PC-9 (cell line): ENCODE results near the gene EDDM13. TPM values are rescaled to one million over a fixed set of nuclear protein-coding genes. Genes with fewer than 3 reads are reported as not detected.
"Not testable (repeated sequence)": the region's sequence is repeated elsewhere in the genome, so short reads cannot be mapped to it uniquely, and the experiment has no call there.

Experiments used
- BruUV-seq: library from RNA; stranded (reverse); fragments of 400-500 nt; replicated peaks from 2 replicates; lab custom pipeline; 2021; lab: Mats Ljungman, UMichigan
- CTCF ChIA-PET: fragments of 300-600 bp; sonication (Branson Sonifier 250); formaldehyde crosslinking; loops from one replicate; lab custom pipeline; 2022; ENCODE audit warnings: antibody characterized with exemption; lab: Charles Lee
- POLR2A ChIA-PET: fragments of 300-600 bp; sonication (Branson Sonifier 250); formaldehyde crosslinking; loops from one replicate; lab custom pipeline; 2022; ENCODE audit warnings: antibody characterized with exemption; ENCODE audit not compliant: unreplicated experiment; lab: Charles Lee
- DNase-seq, 2 experiments: peaks; one replicate each; pipeline versions ENCODE4 v3.0.0 to v3.0.0-alpha.2; 2015 to 2022; ENCODE audit warnings: mixed read lengths in 1 of 2
- H2AFZ ChIP-seq: fragments of 200-600 bp; sonication (generic); 2 replicates; pipeline ENCODE4 v1.8.1; 2017; ENCODE audit warnings: antibody characterized with exemption
- H3F3A ChIP-seq: fragments of 200-600 bp; sonication (generic); 2 replicates; pipeline ENCODE4 v1.8.1; 2017; ENCODE audit warnings: antibody characterized with exemption, mild to moderate bottlenecking, low read depth; ENCODE audit not compliant: insufficient read depth
- H3K27ac ChIP-seq: fragments of 200-600 bp; sonication (generic); 2 replicates; pipeline ENCODE4 v1.6.1; 2016; ENCODE audit warnings: mixed run types
- H3K27me3 ChIP-seq: fragments of 200-600 bp; sonication (generic); 2 replicates; pipeline ENCODE4 v1.6.1; 2016; ENCODE audit warnings: low read depth, mixed run types; ENCODE audit not compliant: insufficient read depth
- H3K36me3 ChIP-seq: fragments of 200-600 bp; sonication (generic); 2 replicates; pipeline ENCODE4 v1.6.1; 2016; ENCODE audit warnings: low read depth, mixed run types
- H3K4me1 ChIP-seq: fragments of 200-600 bp; sonication (generic); replicated peaks from 2 replicates; pipeline ENCODE4 v1.6.1; 2016; ENCODE audit warnings: mixed run types; ENCODE audit not compliant: insufficient read depth
- H3K4me2 ChIP-seq: fragments of 200-600 bp; sonication (generic); 2 replicates; pipeline ENCODE4 v1.6.1; 2017; ENCODE audit warnings: mixed run types
- H3K4me3 ChIP-seq: fragments of 200-600 bp; sonication (generic); 2 replicates; pipeline ENCODE4 v1.6.1; 2016; ENCODE audit warnings: mixed run types
- H3K79me2 ChIP-seq: fragments of 200-600 bp; sonication (generic); 2 replicates; pipeline ENCODE4 v1.6.1; 2017; ENCODE audit warnings: low read depth, mixed run types
- H3K9me2 ChIP-seq: fragments of 200-600 bp; sonication (generic); 2 replicates; pipeline ENCODE4 v1.8.1; 2017; ENCODE audit warnings: mild to moderate bottlenecking; ENCODE audit not compliant: insufficient read depth
- H3K9me3 ChIP-seq: fragments of 200-600 bp; sonication (generic); 2 replicates; pipeline ENCODE4 v1.8.1; 2016; ENCODE audit warnings: low read depth; ENCODE audit not compliant: insufficient read depth
- H4K20me1 ChIP-seq: fragments of 200-600 bp; sonication (generic); 2 replicates; pipeline ENCODE4 v1.8.1; 2017; ENCODE audit not compliant: insufficient read depth
- CTCF ChIP-seq: fragments of 200-600 bp; sonication (generic); conservative IDR thresholded peaks from 2 replicates; pipeline ENCODE4 v1.6.1; 2017; ENCODE audit warnings: mixed run types, antibody characterized with exemption, mild to moderate bottlenecking, moderate library complexity
- EZH2 ChIP-seq: fragments of 200-600 bp; sonication (generic); IDR thresholded peaks from 2 replicates; pipeline ENCODE4 v1.8.0; 2017; ENCODE audit warnings: antibody characterized with exemption, low read depth
- intact Hi-C: fragments of 100-400 bp; cut with micrococcal nuclease; formaldehyde crosslinking; loops from one replicate; pipeline ENCODE4 v1.10.0; 2022; ENCODE audit not compliant: unreplicated experiment
- total RNA-seq: library from RNA; stranded (reverse); gene quantifications from 2 replicates; pipeline ENCODE4 v1.2.3, GENCODE V29; 2021

The EDDM13 gene
- total RNA-seq, 1 experiment from 2014 or later = not detected

DNA sequence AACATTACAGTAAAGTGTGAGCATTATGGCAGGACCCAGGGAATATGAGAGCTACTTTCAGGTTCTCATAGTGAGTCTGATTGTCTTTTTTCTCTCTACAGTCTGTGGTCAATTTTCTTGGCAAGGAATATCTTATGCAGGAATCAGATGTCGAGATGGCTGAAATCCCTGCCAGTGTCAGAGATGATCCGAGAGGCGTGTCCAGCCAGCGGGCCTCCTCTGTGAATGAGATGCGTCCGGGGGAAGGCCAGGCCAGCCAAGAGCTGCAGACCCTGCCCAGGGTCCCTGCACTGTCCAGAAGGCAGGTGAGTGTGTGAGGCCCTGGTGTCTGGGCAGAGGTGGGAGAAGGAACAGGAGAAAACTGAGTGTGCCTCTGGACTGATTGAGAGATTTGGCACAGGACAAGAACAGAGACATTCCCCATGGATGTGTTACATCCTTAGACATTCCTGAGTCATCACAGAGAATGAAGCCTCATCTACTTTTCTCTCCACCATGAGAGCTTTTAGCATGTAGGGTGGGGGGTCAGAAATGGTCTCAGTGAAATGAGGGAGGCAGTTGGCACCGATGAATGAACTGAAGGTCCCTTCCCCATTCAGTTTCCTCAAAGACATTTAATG lies 27.3 kb upstream of the EDDM13 start:
- H2AFZ ChIP-seq = no peak overlapping the region
- H3K36me3 ChIP-seq = no peaks in the 10 kb centered on the region
- CTCF ChIA-PET = no interaction called here
- H3K4me1 ChIP-seq = no peaks in the 10 kb centered on the region
- no peaks in the 10 kb centered on the region for H4K20me1 ChIP-seq
- no peak overlapping the region for H3K4me3 ChIP-seq
- no peak overlapping the region for H3K27ac ChIP-seq
- H3K9me2 ChIP-seq = no peaks in the 10 kb centered on the region
- TF ChIP-seq CTCF (no peak), EZH2 (no peak)
- intact Hi-C loops = no loop called here
- no peaks in the 10 kb centered on the region for H3K9me3 ChIP-seq
- BruUV-seq = no TSS peak
- POLR2A ChIA-PET = no interaction called here
- no peaks in the 10 kb centered on the region for H3K79me2 ChIP-seq
- no peaks in the 10 kb centered on the region for H3F3A ChIP-seq
- H3K4me2 ChIP-seq = no peak overlapping the region
- no peak for DNase-seq
- H3K27me3 ChIP-seq = no peaks in the 10 kb centered on the region

DNA sequence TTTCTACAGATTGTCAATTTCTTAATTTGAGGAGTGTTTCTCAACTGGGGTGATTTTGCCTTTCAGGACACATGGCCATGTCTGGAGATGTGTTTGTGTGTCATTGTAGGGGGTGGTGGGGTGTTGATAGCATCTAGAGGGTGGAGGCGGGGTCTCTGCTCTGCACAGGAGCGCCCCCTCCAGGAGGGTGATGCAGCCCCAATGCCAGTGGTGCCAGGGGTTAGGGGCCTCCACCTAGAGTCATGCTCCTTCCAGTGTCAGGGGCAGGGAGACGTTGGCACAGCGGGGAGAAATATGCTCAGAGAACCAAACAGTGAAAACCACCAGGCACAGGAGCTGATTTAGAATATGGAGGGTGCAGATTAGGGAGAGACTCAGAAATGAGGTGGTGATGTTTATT lies 26.8 kb upstream of the EDDM13 start:
- H3K4me2 ChIP-seq, H3K4me3 ChIP-seq, H3F3A ChIP-seq, H2AFZ ChIP-seq, H3K9me2 ChIP-seq, H3K9me3 ChIP-seq, DNase-seq, H3K36me3 ChIP-seq, CTCF ChIA-PET, BruUV-seq, H3K79me2 ChIP-seq, H3K27ac ChIP-seq, H3K4me1 ChIP-seq, H3K27me3 ChIP-seq, POLR2A ChIA-PET, H4K20me1 ChIP-seq, intact Hi-C loops: not testable (repeated sequence)

DNA sequence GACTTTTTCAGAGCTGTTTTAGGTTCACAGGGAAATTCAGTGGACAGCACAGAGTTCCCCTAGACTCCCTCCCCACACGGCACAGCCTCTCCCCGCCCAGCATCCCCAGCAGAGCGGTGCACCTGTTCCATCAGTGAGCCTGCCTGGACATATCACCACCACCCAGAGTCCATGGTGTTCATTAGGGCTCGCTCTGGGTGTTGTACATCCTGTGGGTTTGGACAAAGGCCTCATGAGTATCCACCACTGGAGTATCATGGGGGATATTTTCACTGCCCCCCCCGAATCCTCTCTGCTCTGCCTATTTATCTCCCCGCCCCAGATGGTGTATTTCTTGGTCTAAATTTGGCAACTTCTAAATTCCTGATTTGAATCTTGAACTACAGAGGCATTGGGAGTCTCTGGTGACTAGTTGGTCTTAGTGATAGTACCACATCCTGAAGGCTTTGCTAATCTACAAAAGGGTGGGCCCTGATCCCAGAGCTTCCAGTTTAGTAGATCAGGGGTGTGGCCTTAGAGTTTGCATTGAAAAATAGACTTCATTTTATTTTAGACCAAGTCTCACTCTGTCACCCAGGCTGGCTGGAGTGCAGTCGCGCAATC lies 23.7 kb upstream of the EDDM13 start:
- H3K9me3 ChIP-seq, H3K4me1 ChIP-seq, H3K27ac ChIP-seq, H2AFZ ChIP-seq, BruUV-seq, H3K4me3 ChIP-seq, CTCF ChIA-PET, H3K27me3 ChIP-seq, H3F3A ChIP-seq, H3K4me2 ChIP-seq, intact Hi-C loops, H4K20me1 ChIP-seq, DNase-seq, H3K9me2 ChIP-seq, H3K79me2 ChIP-seq, H3K36me3 ChIP-seq: not testable (repeated sequence)
- POLR2A ChIA-PET = interaction anchor here (0.7 kb wide), 1 partner anchor 338 kb away, joined by 7 read pairs; no protein-coding TSS in a partner anchor

DNA sequence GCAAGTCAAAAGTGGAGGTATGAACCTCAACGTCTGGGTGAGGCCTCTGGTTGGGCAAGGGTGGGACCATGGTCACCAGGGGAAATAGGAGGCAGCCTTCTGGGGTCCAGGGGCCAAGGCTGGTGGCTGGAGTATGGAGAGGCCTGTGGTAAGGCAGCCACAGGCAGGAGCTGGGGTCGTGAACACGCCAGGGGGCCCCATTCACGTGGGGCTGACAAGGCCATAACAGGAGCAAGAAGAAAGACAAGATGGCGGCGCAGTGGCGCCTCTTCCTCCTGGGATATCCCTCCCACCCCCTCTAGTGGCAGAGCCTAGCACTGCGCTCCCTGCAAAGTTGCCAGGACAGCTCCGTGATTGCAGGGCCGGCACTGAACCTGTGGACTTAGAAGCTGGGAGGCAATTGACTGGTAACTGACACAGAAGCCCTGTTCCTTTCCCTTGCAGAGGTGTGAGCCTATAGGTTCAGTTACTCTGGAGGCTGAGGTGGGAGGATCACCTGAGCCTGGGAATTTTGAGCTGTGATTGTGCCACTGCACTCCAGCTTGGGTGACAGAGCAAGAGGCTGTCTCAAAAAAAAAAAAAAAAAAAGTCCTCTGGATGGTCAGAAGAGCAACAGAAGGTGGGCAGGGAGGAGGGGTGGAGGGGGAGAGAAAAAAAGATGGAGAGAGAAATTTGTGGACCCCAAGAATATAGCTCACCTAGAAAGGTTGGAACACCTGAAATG lies 19.7 kb upstream of the EDDM13 start:
- ChIA-PET CTCF (interaction anchor here (0.6 to 2.8 kb wide), 12 partner anchors 11 to 833 kb away, joined by 3 to 87 read pairs (median 6); no protein-coding TSS in a partner anchor), POLR2A (no interaction called here)
- DNase-seq = peak; percentile 56 to 82

More for the DNA sequence above, 19.7 kb upstream of the EDDM13 start:
- H3K36me3 ChIP-seq = no peaks in the 10 kb centered on the region
- no peak overlapping the region for H3K4me2 ChIP-seq
- no peak overlapping the region for H3K27ac ChIP-seq
- no peaks in the 10 kb centered on the region for H3K4me1 ChIP-seq
- no peak overlapping the region for H3K4me3 ChIP-seq
- no peaks in the 10 kb centered on the region for H3K9me2 ChIP-seq
- no peaks in the 10 kb centered on the region for H3K9me3 ChIP-seq
- no peaks in the 10 kb centered on the region for H3K79me2 ChIP-seq
- TF ChIP-seq EZH2 (no peak), CTCF (peak; percentile 89)
- H3K27me3 ChIP-seq = no peaks in the 10 kb centered on the region
- H4K20me1 ChIP-seq = no peaks in the 10 kb centered on the region
- intact Hi-C loops = loop anchor here (1.0 to 10.0 kb wide), 4 partner anchors 99 to 618 kb away; no protein-coding TSS in a partner anchor
- no peak overlapping the region for H2AFZ ChIP-seq
- H3F3A ChIP-seq = 0 out of 2 replicates have a peak, but pooled peaks cover 4% of the 10 kb centered on the region
- BruUV-seq = no TSS peak
